Measurements from ENCODE around the gene SORL1-AS1.
"Not testable (repeated sequence)": the region's sequence is repeated elsewhere in the genome, so short reads cannot be mapped to it uniquely, and the experiment has no call there.

The SORL1-AS1 gene

GRCh38 chr11:121452609-121453150 lies at the start of gene SORL1-AS1:
TSS of gene SORL1-AS1 (minus strand) at chr11:121452967.
- no peak for FAIRE-seq
- no peak for DNase-seq (ENCODE audit: low spot score)

- DNase-seq (ENCODE audit: low spot score) (no peak), FAIRE-seq (no peak)
Measured at GRCh38 chr11:121500717-121501116, 48.0 kb upstream of the SORL1-AS1 start.

GRCh38 chr11:121500275-121500674 lies 47.5 kb upstream of the SORL1-AS1 start:
- DNase-seq (ENCODE audit: low spot score): no peak

GRCh38 chr11:121499405-121499804 lies 46.6 kb upstream of the SORL1-AS1 start:
- no peak for DNase-seq (ENCODE audit: low spot score)
- FAIRE-seq: no peak

More at GRCh38 chr11:121500275-121500674, 47.5 kb upstream of the SORL1-AS1 start:
- no peak for FAIRE-seq

- no peak for DNase-seq (ENCODE audit: low spot score)
- FAIRE-seq: no peak
Measured at GRCh38 chr11:121497176-121497998, 44.6 kb upstream of the SORL1-AS1 start.

GRCh38 chr11:121494355-121495099 lies 41.8 kb upstream of the SORL1-AS1 start:
- no peak for DNase-seq (ENCODE audit: low spot score)
- no peak for FAIRE-seq

- DNase-seq (ENCODE audit: low spot score): no peak
- FAIRE-seq: no peak
Measured at GRCh38 chr11:121489823-121490222, 37.1 kb upstream of the SORL1-AS1 start.

GRCh38 chr11:121488641-121489040 lies 35.9 kb upstream of the SORL1-AS1 start:
- DNase-seq (ENCODE audit: low spot score) (no peak), FAIRE-seq (no peak)

GRCh38 chr11:121488170-121488569 lies 35.4 kb upstream of the SORL1-AS1 start:
- DNase-seq (ENCODE audit: low spot score) (no peak), FAIRE-seq (no peak)

- FAIRE-seq (no peak), DNase-seq (ENCODE audit: low spot score) (no peak)
Measured at GRCh38 chr11:121487191-121487590, 34.4 kb upstream of the SORL1-AS1 start.

GRCh38 chr11:121486054-121486453 lies 33.3 kb upstream of the SORL1-AS1 start:
- FAIRE-seq (no peak), DNase-seq (ENCODE audit: low spot score) (no peak)

- no peak for FAIRE-seq
- no peak for DNase-seq (ENCODE audit: low spot score)
Measured at GRCh38 chr11:121485216-121485615, 32.4 kb upstream of the SORL1-AS1 start.

- FAIRE-seq (no peak), DNase-seq (ENCODE audit: low spot score) (no peak)
Measured at GRCh38 chr11:121483805-121484480, 31.2 kb upstream of the SORL1-AS1 start.

- DNase-seq (ENCODE audit: low spot score): no peak
- no peak for FAIRE-seq
Measured at GRCh38 chr11:121482231-121483129, 29.7 kb upstream of the SORL1-AS1 start.

GRCh38 chr11:121481484-121482230 lies 28.9 kb upstream of the SORL1-AS1 start:
- not testable (repeated sequence) for FAIRE-seq

GRCh38 chr11:121479698-121480238 lies 27.0 kb upstream of the SORL1-AS1 start:
- FAIRE-seq (no peak), DNase-seq (ENCODE audit: low spot score) (no peak)

More at GRCh38 chr11:121481484-121482230, 28.9 kb upstream of the SORL1-AS1 start:
- not testable (repeated sequence) for DNase-seq (ENCODE audit: low spot score)

- FAIRE-seq (no peak), DNase-seq (ENCODE audit: low spot score) (no peak)
Measured at GRCh38 chr11:121478895-121479697, 26.3 kb upstream of the SORL1-AS1 start.

- FAIRE-seq (no peak), DNase-seq (ENCODE audit: low spot score) (no peak)
Measured at GRCh38 chr11:121478226-121478894, 25.6 kb upstream of the SORL1-AS1 start.
